Liver (tissue), 3 donors: ENCODE measurements around the gene BARX2.

Source experiments
- GABPA ChIP-seq, 2 donors: IDR thresholded peaks in 1 of 2; conservative IDR thresholded peaks in 1 of 2; 2 replicates each; pipeline ENCODE4 v1.6.1; 2016; ENCODE audit warnings: antibody characterized with exemption in 2 of 2, mild to moderate bottlenecking in 1 of 2, moderate library complexity in 1 of 2
- HNF4A ChIP-seq, 2 donors: conservative IDR thresholded peaks; 2 replicates each; pipeline ENCODE4 v1.6.1; 2016; ENCODE audit warnings: antibody characterized with exemption in 2 of 2, mild to moderate bottlenecking in 2 of 2
- HNF4G ChIP-seq: IDR thresholded peaks from 2 replicates; pipeline ENCODE4 v1.6.1; 2016; ENCODE audit warnings: antibody characterized with exemption
- MAX ChIP-seq: IDR thresholded peaks from 2 replicates; pipeline ENCODE4 v1.6.1; 2016; ENCODE audit warnings: antibody characterized with exemption
- REST ChIP-seq: IDR thresholded peaks from 2 replicates; pipeline ENCODE4 v1.6.1; 2016; ENCODE audit warnings: antibody characterized with exemption, mild to moderate bottlenecking
- SP1 ChIP-seq: IDR thresholded peaks from 2 replicates; pipeline ENCODE4 v1.6.1; 2018; ENCODE audit warnings: antibody characterized with exemption, mild to moderate bottlenecking
- TF ChIP-seq, protein P1 (sequence below): fragments of 150-350 bp; IDR thresholded peaks from 2 replicates; pipeline ENCODE4 v1.5.1; 2017; ENCODE audit warnings: improper control_type of control experiment, low read depth, low read length; ENCODE audit not compliant: missing input control
- donor health status: healthy.
- donor health status: healthy.

- TF ChIP-seq, protein P1, sequence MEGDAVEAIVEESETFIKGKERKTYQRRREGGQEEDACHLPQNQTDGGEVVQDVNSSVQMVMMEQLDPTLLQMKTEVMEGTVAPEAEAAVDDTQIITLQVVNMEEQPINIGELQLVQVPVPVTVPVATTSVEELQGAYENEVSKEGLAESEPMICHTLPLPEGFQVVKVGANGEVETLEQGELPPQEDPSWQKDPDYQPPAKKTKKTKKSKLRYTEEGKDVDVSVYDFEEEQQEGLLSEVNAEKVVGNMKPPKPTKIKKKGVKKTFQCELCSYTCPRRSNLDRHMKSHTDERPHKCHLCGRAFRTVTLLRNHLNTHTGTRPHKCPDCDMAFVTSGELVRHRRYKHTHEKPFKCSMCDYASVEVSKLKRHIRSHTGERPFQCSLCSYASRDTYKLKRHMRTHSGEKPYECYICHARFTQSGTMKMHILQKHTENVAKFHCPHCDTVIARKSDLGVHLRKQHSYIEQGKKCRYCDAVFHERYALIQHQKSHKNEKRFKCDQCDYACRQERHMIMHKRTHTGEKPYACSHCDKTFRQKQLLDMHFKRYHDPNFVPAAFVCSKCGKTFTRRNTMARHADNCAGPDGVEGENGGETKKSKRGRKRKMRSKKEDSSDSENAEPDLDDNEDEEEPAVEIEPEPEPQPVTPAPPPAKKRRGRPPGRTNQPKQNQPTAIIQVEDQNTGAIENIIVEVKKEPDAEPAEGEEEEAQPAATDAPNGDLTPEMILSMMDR = no peak
- TF ChIP-seq GABPA (IDR thresholded peaks at IDR 0.05 in 1 of 2, conservative IDR thresholded peaks at IDR 0.05 in 1 of 2) (no peak), HNF4G (no peak), SP1 (no peak), HNF4A (conservative IDR thresholded peaks at IDR 0.05) (no peak), REST (no peak), MAX (no peak)
Observed at GRCh38 chr11:129455101-129455500, 79.5 kb downstream of the BARX2 start.
